HG02588 (cell line): ENCODE measurements around the gene TRIOBP.
"Not testable (repeated sequence)": the region's sequence is repeated elsewhere in the genome, so short reads cannot be mapped to it uniquely, and the experiment has no call there.

Source experiments
- ATAC-seq: cut with Tn5 transposase; IDR thresholded peaks from one replicate; pipeline ENCODE4 v1.9.1; 2021; ENCODE audit warnings: mild to moderate bottlenecking, moderate library complexity; ENCODE audit not compliant: unreplicated experiment

TRIOBP gene

DNA sequence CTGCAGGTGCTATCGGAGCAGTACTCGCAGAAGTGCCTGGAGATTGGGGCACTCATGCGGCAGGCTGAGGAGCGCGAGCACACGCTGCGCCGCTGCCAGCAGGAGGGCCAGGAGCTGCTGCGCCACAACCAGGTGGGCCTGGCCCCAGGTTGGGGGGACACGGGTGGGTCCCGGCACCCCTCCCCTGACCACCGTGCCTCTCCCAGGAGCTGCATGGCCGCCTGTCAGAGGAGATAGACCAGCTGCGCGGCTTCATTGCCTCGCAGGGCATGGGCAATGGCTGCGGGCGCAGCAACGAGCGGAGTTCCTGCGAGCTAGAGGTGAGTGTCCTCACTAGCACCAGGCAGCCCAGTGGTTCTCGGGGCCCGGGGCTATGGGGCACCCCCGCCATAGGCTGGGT is 72.2 kb downstream of the TRIOBP start:
- ATAC-seq, result no peak

DNA sequence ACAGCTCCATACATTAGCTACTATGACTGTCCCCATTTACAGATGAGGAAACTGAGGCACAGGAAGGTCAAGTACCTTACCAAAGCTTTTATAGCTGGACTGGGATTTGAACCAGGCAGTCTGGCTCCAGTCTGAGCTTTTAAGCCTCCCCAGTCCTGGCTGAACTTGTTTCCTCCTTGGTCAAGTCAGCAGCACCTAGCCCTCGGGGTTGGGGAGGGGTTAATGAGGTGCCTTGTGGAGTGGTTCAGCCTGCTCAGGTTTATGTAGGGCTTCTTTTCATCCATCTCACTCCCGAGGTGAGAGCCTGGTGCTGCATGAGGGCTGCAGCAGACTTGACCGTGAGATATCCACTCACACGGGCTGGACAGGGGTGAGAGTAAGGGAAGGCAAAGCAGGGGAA is 74.2 kb downstream of the TRIOBP start:
- no peak for ATAC-seq

DNA sequence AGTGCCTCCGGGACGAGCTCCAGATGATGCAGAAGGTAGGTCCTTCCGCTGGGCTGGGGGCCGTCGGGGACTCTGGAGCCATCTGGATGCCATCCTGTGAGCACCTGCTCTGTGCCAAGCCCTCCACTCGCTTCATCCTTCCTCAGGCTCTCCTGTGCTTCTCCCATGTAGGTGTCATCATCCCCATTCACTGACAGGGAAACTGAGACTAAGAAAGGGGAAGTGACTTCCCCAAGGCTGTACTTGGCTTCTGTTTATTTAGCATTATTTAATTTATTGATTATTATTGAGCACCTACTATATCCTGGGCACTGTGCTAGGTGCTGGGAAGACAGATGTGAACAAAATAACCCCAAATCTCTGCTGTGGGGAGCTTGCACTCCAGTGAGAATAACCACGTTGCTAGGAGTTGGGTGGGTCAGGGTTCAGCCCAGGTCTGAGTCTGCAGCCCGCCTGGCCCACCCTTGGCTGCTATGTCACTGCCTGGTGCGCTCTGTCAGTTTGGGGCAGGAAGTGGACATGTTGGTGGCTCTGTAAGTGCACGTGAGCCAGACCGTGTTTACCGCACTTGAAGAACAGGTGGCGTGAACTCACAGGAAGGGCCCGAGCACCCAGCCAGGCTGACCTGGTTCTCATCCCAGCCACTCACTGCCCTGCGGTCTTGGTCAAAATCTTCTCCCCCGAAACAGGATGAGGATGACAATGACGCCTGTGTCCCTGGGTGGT is 75.0 kb downstream of the TRIOBP start:
- ATAC-seq, result no peak

DNA sequence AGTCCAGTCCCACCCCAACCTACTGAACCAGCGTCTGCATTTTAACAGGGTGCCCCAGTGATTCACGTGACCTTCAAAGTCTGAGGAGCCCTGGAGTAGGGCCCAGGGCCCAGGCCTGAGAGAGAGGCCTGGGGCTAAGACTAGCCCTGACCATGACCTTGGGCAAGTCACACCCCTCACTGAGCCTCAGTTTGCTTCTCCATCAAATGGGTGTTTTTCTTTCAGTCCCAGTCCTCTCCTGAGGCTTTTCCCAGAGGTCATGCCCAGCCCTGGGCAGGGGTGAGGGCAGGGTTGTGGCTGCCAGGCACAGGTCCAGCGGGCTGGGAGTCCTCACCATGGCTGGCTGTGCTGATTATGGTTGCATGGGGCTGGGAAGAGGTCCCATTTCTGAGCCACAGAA is 77.9 kb downstream of the TRIOBP start:
- no peak for ATAC-seq

DNA sequence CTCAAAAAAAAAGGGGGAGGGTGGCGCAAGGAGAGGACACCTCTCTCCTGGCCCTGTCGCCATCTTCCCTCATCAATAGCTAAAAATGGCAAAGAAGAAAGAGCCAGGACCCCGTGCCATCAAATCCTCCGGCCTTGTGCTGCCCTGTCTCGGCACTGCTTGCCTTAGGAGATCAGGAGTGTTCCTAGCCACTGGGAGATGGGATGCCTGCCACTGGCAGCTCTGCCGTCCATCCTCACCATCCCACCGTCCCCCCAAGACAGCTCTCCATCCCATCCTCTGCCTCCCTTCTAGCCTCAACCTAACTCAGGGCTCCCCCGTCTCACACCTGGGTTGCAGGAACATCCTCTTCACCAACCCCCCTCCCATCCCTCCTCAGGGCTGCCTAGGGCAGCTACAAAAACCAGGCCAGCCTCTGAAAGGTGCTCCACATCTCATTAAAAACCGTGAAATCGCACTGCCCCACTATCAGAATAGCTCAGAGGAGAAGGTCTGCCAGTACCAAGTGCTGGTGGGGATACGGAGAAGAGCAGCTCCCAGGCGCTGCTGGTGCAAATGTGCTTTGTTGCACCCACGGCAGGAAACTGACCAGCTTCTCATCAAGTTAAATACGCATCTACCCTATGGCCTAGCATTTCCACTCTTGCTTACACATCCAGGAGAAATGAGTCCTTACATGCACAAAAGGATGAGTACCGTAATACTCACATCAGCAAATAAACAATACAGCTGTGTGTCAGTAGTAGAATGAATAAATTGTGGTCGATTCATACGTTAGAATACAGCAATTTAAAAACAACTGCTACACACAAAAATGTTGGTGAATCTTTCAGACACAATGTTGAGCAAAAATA is 79.2 kb downstream of the TRIOBP start:
- no peak for ATAC-seq

DNA sequence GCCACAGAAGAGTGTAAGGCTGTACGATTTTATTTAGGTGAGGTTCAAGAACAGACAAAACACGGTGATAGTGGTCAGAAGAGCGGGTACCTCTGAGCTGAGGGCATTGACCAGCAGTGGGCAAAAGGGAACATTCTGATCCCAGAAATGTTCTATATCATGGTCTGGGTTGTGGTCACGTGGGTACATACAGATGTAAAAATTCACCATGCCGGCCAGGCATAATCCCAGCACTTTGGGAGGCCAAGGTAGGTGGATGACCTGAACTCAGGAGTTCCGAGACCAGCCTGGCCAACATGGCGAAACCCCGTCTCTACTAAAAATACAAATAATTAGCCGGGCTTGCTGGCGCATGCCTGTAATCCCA is 79.8 kb downstream of the TRIOBP start:
- no peak for ATAC-seq

DNA sequence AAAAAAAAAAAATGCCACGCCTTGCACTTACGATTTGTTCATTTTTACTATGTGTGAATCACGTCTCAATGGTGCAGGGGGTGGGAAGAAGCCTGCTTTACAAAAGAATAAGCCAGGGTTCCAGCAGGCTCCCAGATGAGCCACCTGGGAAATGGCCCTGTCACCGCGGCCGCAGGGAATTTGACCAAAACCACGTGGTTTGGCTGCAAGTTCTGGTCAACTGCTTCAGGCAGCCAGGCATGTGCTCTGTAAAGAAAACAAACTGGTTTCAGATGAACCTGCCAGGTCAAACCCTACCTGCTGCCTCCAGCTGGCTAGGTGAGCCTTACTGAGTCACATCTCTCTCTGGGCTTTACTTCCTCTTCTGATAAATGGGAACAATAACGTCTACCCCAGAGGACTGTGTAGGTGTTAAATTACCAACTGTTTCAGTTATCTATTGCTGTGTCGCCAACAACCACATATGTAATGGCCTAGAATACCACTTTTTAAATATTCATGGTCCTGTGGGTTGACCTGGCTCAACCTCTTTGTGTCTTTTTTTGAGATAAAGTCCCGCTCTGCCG is 80.4 kb downstream of the TRIOBP start:
- ATAC-seq, result no peak

DNA sequence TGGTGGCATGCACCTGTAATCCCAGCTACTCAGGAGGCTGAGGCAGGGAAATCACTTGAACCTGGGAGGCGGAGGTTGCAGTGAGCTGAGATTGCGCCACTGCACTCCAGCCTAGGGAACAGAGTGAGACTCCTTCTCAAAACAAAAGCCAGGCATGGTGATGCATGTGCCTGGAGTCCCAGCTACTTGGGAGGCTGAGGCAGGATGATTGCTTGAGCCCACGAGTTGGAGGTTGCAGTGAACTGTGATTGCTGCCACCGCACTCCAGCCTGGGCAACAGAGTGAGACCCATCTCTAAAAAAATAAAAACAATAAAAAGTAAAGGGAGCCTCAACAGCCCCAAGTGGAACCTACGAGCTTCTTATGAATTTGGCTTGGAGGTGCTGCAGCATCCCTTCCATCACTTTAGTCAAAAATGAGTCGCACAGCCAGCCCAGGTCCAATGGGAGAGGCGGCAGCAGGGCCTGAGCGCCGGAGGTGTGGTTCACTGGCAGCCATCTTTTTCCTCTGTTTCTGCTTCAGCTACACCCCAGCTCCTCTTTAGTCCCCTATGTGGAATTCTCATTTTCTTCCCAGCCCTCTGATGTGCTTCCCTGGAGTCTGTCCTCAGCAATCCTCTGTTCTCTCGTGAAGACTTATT is 81.6 kb downstream of the TRIOBP start:
- ATAC-seq, result no peak

DNA sequence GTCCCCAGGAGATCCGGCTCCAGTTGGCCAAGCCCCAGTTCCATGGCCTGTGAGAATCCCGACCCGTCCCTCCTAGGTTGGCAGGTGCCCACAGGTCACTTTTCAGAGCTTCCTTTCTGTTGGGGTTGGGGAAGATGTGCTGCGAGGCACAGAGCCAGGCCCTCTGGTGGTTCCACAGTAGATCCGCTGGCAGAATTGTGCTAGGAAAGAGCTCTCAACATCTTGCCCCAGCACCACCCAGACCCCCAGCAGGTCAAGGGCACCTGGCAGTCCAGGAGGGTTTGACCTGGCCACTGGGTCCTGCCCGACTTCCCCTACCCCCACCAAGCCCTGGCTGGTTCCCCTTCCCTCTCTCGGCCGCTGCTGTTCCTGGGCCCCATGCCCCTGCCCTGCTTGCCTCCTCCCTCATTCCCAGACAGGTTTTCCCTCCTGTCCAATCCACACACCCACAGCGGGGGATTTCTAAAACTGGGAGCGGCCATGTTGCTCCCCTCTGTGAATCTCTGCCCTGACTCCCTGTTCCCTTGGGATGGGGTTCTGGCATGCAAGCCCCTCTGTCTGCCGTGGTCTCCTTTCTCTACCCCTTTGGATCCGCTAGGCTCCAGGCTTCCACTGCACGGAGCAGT is 84.7 kb downstream of the TRIOBP start:
- ATAC-seq, result no peak

DNA sequence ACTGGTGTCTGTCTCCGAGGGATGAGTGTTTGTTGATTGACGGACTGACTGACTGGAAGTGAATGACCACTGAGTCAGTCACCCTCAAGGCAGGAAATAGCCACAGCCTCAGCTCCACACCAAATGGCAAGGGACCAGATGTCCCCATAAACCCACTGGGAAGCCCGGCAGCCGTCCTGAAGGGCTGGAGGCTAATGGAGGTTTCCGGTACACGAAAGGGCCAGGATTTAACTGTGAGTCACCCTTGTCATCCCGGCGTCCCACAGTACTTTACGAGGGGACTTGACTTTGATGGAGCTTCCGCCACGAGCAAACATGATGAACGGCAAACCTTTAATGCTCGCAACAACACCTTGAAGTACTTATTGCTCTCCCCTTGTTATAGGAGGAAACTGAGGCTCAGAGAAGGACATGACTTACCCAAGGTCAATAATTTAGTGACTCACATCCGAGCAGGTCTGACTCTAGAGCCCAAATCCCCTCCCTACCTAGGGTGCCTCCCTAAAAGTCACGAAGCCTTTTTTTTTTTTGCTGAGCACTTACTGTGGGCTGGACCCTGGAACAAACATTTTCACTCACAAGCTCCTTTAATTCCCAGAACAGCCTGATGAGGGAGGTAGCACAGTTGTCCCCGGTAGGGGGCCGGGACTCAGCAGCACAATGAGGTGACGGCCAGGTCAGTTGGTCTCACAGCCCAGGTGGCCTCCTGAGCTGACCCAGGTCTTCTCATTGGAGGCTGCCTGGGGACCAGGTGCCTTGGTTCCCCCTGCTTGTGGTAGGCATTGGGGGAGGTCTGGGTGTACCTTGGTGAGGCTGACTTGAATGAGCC is 85.7 kb downstream of the TRIOBP start:
- no peak for ATAC-seq

DNA sequence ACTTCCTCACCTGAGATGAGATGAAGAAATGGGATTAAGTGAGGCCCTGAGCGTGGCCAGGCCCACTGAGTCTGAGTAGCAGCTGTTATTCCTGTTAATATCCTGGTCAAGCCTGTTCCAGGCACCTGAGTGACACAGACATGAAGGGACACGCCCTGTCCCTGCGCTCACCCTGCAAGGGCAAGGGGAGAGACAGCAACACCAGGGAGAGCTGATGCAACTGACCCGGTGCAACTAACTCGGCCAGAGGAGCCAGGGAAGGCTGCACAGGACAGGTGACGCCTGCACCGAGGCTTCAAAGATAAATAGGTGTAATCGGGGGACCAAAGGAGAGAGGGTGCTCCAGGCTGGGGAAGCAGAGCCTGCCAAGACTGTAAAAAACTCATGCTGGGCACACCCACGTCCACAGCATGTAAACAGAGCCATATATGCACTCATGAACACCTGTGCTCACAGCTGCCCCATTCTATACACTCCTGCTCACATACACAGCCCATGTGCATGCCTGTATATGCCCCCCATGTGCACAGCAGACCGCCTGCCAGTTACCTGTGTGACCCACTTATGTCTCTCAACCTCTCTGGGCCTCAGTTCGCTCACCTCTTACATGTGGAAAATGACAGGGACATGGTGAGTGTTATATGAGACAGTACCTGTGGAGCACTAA is 88.1 kb downstream of the TRIOBP start:
- no peak for ATAC-seq

DNA sequence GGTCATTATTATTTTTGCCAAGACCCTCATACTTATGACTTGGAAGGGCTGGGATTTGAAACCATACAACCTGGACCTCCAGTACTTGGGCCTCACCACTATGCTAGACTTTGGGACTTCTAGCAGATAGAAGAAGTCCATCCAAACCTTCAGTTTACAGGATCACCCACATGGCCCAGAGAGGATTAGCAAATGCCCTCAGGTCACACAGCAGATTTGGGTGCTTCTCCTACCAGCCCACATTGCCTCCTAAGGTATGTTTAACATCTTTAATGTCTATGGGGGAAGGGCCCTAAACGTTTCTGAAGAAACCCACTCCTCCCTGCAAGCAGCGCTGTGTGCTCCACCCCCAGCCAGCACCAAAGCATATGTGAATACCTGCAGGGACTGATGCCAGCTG is 93.4 kb downstream of the TRIOBP start:
- no peak for ATAC-seq

DNA sequence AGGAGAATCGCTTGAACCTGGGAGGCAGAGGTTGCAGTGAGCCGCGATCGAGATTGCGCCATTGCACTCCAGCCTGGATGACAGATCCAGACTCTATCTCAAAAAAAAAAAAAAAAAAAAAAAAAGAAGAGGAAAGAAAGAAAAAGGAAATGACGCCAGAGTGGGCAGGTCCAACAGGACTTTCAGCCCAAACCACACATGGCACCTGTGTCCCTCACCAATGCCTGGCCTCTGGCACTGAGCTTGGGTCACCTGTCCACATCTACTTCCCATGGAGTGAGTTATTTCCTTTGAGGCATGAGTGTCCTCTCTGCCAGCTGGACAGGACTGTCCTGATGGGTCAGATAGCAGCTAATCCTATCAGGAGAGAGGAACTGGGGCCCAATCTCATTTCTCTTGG is 95.6 kb downstream of the TRIOBP start:
- no peak for ATAC-seq

DNA sequence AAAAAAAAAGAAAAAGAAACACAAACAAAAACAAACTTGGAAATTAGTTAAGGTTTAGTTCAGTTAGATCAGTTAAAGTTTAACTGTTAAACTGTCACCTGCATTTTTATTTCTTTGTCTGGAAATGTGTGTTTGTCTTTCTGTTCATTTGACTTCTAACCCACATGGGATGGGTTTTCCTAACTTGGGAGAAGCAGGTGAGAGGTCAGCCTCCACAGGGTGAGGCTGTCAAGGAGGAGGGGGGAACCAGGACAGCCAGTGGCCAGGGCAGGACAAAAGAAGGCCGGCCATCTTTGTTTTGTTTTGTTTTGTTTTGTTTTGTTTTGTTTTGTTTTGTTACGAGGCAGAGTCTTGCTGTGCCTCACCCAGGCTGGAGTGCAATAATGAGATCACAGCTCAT is 97.5 kb downstream of the TRIOBP start:
- no peak for ATAC-seq

DNA sequence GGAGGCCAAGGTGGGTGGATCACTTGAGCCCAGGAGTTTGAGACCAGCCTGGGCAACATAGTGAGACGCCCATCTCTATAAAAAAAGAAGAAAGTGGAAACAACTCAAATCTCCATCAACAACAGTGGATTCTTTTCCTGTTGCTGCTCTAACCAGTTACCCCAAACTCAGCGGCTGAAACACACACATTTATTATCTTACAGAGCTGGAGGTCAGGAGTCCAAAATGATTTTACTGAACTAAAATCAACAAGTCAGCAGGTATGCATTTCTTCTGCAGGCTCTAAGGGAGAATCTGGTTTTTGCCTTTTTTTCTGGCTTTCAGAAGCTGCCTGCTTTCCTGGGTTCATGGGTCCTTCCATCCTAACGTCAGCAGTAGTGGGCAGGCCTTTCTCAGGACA is 99.2 kb downstream of the TRIOBP start:
- no peak for ATAC-seq

DNA sequence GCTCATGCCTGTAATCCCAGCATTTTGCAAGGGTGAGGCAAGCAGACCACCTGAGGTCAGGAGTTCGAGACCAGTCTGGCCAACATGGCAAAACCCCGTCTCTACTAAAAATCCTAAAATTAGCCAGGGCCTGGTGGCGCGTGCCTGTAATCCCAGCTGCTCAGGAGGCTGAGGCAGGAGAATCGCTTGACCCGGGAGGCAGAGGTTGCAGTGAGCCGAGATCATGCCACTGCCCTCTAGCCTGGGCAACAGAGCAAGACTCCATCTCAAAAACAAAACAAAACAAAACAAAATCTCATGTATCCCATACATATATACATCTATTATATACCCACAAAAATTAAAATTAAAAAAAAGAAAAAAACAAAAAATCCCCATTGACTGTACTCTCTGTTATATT is 100.4 kb downstream of the TRIOBP start:
- ATAC-seq, result not testable (repeated sequence)

DNA sequence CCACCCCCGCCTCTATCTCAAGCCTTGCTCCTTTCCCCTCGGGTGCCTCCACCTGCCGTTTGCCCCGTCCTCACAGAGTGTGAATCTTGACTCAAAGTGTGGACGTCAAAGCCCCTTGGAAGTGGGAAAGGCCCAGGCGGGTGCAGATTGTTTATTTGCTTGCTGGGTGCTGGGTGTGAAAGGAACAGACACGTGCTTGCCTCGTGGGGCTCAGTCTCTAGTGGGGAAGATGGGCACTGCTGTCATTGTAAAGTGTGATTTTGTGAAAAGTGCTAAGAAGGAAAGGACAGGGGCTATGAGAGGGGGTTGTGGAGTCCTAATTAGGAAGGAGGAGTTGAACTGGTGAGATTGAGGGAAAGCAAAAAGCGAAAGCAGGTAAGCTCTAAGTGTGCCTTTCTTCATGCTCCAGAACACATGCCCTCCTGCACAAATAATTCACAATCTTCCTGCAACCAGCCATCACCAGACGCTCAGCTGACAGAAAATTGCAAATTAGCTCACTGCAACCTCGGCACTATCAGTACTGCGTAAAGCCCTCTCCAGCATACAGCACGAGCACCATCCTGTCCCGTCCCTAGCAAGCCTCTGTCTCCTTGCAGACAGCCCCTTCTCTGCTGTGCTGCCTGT is 101.1 kb downstream of the TRIOBP start:
- ATAC-seq, result no peak

DNA sequence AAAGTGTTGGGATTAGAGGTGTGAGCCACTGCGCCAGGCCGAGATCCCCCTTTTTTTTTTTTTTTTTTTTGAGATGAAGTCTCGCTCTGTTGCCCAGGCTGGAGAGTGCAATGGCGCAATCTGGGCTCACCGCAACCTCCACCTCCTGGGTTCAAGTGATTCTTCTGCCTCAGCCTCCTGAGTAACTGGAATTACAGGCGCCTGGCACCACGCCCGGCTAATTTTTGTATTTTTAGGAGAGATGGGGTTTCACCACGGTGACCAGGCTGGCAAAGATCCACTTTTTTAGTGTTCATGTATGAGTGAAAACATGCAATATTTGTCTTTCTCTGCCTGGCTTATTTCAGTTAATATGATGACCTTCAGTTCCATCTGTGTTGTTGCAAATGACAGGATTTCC is 103.1 kb downstream of the TRIOBP start:
- ATAC-seq, result not testable (repeated sequence)

DNA sequence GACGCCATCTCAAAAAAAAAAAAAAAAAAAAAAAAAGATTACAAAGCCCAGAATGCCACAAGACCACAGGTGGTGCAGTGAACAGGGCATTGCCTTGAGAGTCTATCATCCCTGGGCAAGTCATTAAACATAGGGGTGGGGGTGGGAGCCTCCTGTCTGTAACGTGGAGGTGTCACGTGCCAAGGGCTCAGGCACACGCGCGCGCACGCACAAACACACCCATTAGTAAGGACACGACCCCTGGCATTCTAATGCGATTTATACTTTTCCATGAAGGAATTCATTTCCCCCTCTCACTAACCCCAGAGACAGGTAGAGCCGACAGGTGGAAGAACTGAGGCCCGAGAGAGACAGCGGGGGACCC is 105.1 kb downstream of the TRIOBP start:
- ATAC-seq, result no peak
